ENCODE data around the gene XKR7. TPM values are rescaled to one million over a fixed set of nuclear protein-coding genes. Genes with fewer than 3 reads are reported as not detected.

The XKR7 gene
- total RNA-seq, 2 donors from 2014 or later, result not detected

DNA sequence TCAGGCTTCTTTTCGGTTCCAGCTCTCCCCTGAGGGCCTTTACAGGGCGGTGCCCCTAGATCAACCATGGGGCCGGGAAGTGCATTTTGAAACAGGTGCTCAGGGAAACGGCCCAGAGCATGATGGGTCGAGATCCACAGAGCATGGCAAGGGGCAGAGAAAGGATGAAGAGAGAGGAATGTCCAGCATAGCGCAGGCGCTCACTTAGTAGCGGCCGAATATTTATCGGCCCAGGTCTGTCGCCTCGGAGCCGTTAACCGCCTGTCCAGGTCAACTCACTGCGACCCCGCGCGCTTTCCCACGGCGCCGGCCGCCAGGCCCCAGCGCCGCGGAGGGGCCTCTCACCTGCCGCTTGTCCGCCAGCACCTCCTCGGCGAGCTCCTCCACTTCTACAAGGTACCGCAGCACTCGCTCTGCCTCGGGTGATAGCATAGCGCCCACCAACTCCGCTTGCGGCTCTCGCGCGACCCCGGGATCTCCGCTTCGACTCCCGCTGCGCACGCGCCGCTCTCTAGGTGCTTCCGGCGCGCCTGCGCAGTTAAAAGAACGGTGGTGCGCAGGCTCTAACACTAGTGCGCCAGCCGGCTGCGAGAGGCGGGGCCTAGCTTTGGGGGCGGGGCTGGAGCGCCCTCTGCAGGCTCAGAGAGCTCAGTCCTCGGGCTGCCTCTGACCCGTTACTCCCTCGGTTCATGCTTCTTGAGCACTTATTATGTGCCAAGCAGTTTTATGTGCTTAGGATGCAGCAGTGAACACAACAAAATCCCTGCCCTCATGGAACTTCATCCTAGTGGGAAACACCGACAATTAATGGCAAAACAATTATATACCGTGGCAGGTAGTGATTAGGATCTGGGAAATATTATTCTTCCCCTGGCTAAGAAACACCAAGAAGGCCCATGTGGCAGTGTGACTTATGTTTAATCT lies 16.2 kb upstream of the XKR7 start, which contains the start of gene PDRG1:
Gene PDRG1, minus strand, starts transcription at position 517 of the 924 bp plus-strand sequence. Its CDS starts 85 bp downstream, at position 432.
- H3K27ac ChIP-seq, result peak within 1 kb of the TSS; percentile 51 to 59
- H3K27me3 ChIP-seq (replicated peaks; ENCODE audit: insufficient read depth), result no peaks in the 10 kb centered on the region
- H3K9me3 ChIP-seq, result no peaks in the 10 kb centered on the region
- ATAC-seq (ENCODE audit: insufficient number of reproducible peaks, low FRiP score, low read depth), result peak; percentile 78
- peak within 1 kb of the TSS; percentile 84 for H3K4me3 ChIP-seq
- DNase-seq (ENCODE audit: low spot score), result peak; percentile 82
- TF ChIP-seq, protein P1, sequence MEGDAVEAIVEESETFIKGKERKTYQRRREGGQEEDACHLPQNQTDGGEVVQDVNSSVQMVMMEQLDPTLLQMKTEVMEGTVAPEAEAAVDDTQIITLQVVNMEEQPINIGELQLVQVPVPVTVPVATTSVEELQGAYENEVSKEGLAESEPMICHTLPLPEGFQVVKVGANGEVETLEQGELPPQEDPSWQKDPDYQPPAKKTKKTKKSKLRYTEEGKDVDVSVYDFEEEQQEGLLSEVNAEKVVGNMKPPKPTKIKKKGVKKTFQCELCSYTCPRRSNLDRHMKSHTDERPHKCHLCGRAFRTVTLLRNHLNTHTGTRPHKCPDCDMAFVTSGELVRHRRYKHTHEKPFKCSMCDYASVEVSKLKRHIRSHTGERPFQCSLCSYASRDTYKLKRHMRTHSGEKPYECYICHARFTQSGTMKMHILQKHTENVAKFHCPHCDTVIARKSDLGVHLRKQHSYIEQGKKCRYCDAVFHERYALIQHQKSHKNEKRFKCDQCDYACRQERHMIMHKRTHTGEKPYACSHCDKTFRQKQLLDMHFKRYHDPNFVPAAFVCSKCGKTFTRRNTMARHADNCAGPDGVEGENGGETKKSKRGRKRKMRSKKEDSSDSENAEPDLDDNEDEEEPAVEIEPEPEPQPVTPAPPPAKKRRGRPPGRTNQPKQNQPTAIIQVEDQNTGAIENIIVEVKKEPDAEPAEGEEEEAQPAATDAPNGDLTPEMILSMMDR (IDR thresholded peaks at IDR 0.05), result peak; percentile 88
- peaks cover 21% of the 10 kb centered on the region for H3K36me3 ChIP-seq
- peaks cover 11 to 20% of the 10 kb centered on the region in 2 donors for H3K4me1 ChIP-seq (ENCODE audit: control insufficient read depth in 1 of 2, low read depth in 2 of 2)

DNA sequence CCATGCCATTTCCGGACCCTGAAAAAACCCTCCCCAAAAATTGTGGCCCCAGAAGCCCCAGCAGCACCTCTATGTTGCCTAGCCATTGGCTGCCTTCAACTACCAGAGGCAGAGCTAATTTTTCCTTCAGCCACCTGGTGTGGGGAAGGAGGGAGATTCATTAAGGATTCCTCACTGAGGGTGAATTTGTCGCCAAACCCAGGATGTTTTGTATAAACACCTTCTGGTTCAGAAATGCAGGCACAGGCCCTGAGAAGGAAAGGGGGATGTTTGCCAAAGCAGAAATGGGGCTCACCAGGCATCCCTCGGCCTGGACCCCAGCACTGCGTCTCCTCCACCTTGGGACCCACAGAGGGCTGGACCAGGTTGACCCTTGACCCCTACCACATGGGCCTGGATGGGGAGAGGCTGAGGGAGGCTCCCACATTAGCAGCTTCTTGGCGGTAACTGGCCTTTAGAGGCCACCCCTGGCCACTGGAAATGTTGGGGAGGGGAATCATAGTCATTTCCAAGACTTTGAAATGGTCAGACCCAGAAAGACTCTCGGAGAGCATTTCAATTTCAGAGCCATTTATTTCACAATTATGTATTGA lies 14.3 kb upstream of the XKR7 start:
- TF ChIP-seq, protein P1 (IDR thresholded peaks at IDR 0.05), result no peak
- no peaks in the 10 kb centered on the region for H3K27me3 ChIP-seq (replicated peaks; ENCODE audit: insufficient read depth)
- H3K9me3 ChIP-seq, result no peaks in the 10 kb centered on the region
- ATAC-seq (ENCODE audit: insufficient number of reproducible peaks, low FRiP score, low read depth) (no peak), DNase-seq (ENCODE audit: low spot score) (no peak)
- H3K27ac ChIP-seq, result no peak overlapping the region
- H3K36me3 ChIP-seq, result peaks cover 5% of the 10 kb centered on the region
- H3K4me1 ChIP-seq (ENCODE audit: control insufficient read depth in 1 of 2, low read depth in 2 of 2), result peaks cover 11 to 20% of the 10 kb centered on the region in 2 donors
- no peak overlapping the region for H3K4me3 ChIP-seq

DNA sequence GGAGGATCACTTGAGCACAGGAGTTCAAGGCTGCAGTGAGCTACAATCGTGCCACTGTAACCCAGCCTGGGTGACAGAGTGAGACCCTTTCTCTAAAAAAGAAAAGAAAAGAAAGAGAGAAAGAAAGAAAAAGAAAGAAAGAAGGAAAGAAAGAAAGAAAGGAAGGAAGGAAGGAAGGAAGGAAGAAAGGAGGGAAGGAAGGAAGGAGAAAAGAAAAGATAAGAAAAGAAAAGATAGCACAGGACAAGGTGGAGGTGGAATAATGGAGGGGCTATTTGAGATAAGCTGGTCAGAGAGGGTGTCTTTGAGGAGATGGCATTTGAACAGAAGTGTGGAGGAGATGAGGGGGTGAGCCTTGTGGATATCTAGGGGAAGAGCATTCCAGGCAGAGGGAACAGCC lies 13.5 kb upstream of the XKR7 start:
- ATAC-seq (ENCODE audit: insufficient number of reproducible peaks, low FRiP score, low read depth), result no peak
- H3K9me3 ChIP-seq, result no peaks in the 10 kb centered on the region
- no peak overlapping the region for H3K4me3 ChIP-seq
- TF ChIP-seq, protein P1 (IDR thresholded peaks at IDR 0.05), result no peak
- no peaks in the 10 kb centered on the region for H3K27me3 ChIP-seq (replicated peaks; ENCODE audit: insufficient read depth)
- H3K27ac ChIP-seq, result no peak overlapping the region
- H3K4me1 ChIP-seq (ENCODE audit: control insufficient read depth in 1 of 2, low read depth in 2 of 2), result peaks cover 11 to 20% of the 10 kb centered on the region in 2 donors
- no peak for DNase-seq (ENCODE audit: low spot score)
- H3K36me3 ChIP-seq, result no peaks in the 10 kb centered on the region

DNA sequence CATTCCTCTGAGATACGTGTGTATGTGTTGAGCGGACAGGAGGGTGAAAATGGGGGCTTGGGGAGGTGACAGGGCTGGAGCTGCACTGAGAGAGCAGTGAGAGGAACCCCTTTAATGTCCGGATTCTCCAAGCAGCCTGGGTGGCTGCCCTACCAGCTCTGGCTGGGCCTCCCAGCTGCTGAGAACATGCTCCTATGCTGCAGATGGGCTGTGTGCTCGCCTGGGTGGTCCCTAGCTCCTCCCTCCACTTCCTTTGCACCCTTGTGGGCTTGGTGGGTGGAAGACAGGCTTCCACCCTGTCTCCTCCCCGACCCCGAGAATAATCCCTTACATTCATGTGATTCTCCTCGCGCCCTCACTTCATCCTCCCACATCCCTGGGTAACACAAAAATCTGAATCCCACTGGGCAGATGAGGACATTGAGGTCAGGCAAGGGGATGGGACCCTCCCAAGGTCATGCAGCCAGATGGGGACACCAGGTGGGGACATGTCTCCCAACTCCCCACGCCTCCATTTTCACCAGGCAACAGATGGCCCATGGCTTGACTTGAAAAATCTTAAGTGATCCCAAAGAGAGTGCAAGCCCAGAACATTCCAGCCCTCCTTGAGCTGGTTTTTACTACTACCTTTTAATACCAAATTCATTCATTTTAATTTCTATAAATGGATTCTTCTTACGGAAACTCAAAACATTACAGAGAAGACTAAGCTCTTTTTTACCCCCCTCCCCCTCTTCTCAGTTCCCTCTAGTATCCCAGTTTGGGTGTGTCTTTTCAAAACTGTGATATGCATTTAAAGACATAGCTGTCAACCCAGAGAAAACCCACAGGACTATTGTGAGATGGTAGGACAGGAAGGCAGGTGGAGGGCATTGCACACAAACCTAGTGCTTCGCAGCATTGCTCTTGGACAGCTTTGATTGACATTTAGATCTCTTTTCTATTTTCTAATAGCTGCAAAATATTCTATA lies 11.1 kb upstream of the XKR7 start:
- no peaks in the 10 kb centered on the region for H3K4me1 ChIP-seq (ENCODE audit: control insufficient read depth in 1 of 2, low read depth in 2 of 2)
- no peaks in the 10 kb centered on the region for H3K27me3 ChIP-seq (replicated peaks; ENCODE audit: insufficient read depth)
- H3K36me3 ChIP-seq, result no peaks in the 10 kb centered on the region
- no peak for ATAC-seq (ENCODE audit: insufficient number of reproducible peaks, low FRiP score, low read depth)
- H3K4me3 ChIP-seq, result no peak overlapping the region
- no peaks in the 10 kb centered on the region for H3K9me3 ChIP-seq
- DNase-seq (ENCODE audit: low spot score), result no peak
- H3K27ac ChIP-seq, result no peak overlapping the region
- TF ChIP-seq, protein P1 (IDR thresholded peaks at IDR 0.05), result no peak

All from thoracic aorta (tissue), 2 donors.